C4-2B (cell line): ENCODE measurements around the gene ELOVL2.

Experiments
- H3K27ac ChIP-seq: fragments of 450-650 bp; 2 replicates; pipeline ENCODE4 v1.5.1; 2017
- ZFX ChIP-seq: fragments of 450-650 bp; IDR thresholded peaks from 2 replicates; pipeline ENCODE4 v1.6.1; 2017
- TF ChIP-seq, protein P1 (sequence below): fragments of 450-650 bp; conservative IDR thresholded peaks from 2 replicates; pipeline ENCODE4 v1.5.1; 2017; ENCODE audit warnings: mild to moderate bottlenecking

ELOVL2 gene

DNA sequence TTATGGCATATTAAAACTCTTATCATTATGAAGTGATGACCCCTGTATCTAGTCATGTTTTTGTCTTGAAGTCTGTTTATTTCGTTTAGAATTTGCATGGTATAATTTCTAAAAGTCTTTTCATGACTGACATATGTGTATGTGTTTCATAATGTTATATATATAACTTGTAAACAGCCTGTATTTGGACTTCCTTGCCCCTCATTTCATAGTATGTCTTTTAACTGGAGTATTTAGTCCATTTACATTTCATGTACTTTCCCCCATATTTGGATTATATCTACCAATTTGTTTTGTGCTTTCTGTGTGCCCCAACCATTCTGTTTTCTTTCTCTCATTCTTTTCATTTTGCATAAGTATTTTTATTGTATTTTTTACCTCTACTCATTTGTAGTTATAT, 98.3 kb downstream of the ELOVL2 start:
- H3K27ac ChIP-seq = no peak overlapping the region
- no peak for TF ChIP-seq ZFX
- TF ChIP-seq, protein P1, sequence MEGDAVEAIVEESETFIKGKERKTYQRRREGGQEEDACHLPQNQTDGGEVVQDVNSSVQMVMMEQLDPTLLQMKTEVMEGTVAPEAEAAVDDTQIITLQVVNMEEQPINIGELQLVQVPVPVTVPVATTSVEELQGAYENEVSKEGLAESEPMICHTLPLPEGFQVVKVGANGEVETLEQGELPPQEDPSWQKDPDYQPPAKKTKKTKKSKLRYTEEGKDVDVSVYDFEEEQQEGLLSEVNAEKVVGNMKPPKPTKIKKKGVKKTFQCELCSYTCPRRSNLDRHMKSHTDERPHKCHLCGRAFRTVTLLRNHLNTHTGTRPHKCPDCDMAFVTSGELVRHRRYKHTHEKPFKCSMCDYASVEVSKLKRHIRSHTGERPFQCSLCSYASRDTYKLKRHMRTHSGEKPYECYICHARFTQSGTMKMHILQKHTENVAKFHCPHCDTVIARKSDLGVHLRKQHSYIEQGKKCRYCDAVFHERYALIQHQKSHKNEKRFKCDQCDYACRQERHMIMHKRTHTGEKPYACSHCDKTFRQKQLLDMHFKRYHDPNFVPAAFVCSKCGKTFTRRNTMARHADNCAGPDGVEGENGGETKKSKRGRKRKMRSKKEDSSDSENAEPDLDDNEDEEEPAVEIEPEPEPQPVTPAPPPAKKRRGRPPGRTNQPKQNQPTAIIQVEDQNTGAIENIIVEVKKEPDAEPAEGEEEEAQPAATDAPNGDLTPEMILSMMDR = no peak

DNA sequence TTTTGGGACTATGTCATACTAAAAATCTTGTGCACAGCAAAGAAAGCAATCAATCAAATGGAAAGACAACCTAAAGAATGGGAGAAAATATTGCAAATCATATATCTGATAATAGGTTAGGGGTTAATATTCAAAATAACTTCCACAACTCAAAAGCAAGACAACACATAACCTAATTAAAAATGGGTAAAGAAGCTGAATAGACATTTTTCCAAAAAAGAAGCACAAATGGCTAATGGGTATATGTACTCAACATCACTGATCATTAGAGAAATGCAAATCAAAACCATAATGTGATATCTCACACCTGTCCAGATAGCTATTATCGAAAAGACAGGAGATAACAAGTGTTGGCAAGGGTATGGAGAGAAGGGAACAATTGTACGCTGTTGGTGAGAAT, 104.3 kb downstream of the ELOVL2 start:
- H3K27ac ChIP-seq = no peak overlapping the region
- TF ChIP-seq, protein P1 = no peak
- no peak for TF ChIP-seq ZFX

DNA sequence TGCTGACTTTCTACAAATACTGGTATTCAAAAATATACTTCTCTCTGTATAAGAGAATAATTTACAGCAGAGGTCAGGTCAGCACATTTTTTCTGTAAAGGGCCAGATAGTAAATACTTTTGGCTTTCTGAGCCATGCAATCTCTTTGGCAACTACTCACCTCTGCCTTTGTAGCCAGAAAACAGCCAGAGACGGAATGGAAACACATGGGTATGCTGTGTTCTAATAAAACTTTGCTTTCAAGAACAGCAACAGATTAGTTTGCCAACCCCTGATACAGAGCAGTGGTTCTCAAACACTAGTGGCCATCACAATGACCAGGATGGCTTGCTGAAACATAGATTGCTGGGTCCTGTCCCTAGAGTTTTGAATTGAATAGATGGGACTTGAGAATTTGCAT, 111.0 kb downstream of the ELOVL2 start:
- peak overlapping the region; percentile 83 for H3K27ac ChIP-seq
- TF ChIP-seq, protein P1 = no peak
- no peak for TF ChIP-seq ZFX
